Measurements from ENCODE around the gene F7.

- no peak for TF ChIP-seq POLR2A (IDR thresholded peaks at IDR 0.05; ENCODE audit: low read depth, low read length)
- no peak for TF ChIP-seq POLR2AphosphoS5 (IDR thresholded peaks at IDR 0.05; ENCODE audit: low read depth, low read length)
These were observed 396 bp downstream of the F7 start for GRCh38 chr13:113105921-113106452.
